WTC11 (cell line): ENCODE data around the gene FAM13C.

Experiments used
- NR2C2 ChIP-seq: sonication (generic); formaldehyde crosslinking; IDR thresholded peaks from 2 replicates; pipeline ENCODE4 v1.8.0; 2022; ENCODE audit warnings: mild to moderate bottlenecking, missing genetic modification reagents
- ZNF138 ChIP-seq: sonication (generic); formaldehyde crosslinking; conservative IDR thresholded peaks from 2 replicates; pipeline ENCODE4 v1.8.1; 2022; ENCODE audit warnings: mild to moderate bottlenecking, moderate library complexity, missing genetic modification reagents
- ZNF317 ChIP-seq: sonication (generic); formaldehyde crosslinking; IDR thresholded peaks from 2 replicates; pipeline ENCODE4 v1.8.1; 2023; ENCODE audit warnings: low read depth, mild to moderate bottlenecking, moderate library complexity, missing genetic modification reagents, borderline replicate concordance

DNA sequence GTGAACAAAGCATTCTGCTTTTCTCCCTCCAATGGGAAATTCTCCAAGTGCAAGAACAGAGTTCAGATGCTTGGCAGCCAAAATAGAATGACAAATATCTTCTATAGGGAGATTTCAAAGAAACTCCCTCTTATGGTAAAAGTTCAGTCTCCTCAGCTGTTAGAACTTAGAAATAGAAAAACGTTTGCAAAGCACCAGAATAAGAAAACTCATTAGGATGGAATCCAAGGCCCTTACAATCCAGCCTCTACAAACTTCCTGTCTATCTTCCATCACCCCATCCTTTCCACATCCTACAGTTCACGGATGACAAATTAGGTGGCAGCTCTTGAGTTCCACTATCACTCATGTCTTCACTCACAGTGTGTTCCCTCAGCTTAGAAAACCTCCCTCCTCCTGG lies 25.7 kb downstream of the FAM13C start:
- TF ChIP-seq NR2C2 (no peak), ZNF138 (CRISPR knock-in tag) (no peak), ZNF317 (no peak)
